MM.1S (cell line): ENCODE data around the gene COL8A2.

Source experiments
- EZH2 ChIP-seq: fragments of 300-600 bp; sonication (generic); optimal IDR thresholded peaks from 2 replicates; pipeline ENCODE3; 2017; ENCODE audit warnings: low read depth, mild to moderate bottlenecking, antibody characterized with exemption, low read length, mixed read lengths
- EZH2phosphoT487 ChIP-seq: fragments of 300-600 bp; sonication (generic); IDR thresholded peaks from 2 replicates; pipeline ENCODE4 v1.6.1; 2018; ENCODE audit warnings: antibody characterized with exemption, low read length
- TF ChIP-seq, protein P1 (sequence below): fragments of 300-600 bp; sonication (generic); IDR thresholded peaks from 2 replicates; pipeline ENCODE4 v1.5.1; 2016; ENCODE audit warnings: antibody characterized with exemption, low read length, mixed read lengths

DNA sequence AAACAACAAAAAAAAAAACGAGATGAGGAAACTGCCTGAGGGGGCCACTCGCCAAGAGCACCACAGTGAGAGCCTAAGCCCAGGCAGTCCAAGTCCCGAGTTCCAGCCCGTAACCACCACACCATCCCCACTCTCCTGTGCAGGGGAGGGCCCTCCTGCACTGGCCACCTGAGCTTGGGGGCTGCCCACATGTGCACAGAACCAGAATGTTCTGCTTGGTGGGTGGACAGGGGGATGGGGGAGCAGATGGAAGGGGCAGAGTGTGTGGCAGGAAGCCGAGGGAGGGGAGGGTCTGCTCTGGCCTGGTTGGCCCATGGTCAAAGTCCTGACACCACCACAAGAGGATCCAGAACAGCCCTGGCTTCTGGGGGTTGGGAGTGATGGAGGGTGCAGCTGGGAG, 18.8 kb downstream of the COL8A2 start:
- TF ChIP-seq, protein P1, sequence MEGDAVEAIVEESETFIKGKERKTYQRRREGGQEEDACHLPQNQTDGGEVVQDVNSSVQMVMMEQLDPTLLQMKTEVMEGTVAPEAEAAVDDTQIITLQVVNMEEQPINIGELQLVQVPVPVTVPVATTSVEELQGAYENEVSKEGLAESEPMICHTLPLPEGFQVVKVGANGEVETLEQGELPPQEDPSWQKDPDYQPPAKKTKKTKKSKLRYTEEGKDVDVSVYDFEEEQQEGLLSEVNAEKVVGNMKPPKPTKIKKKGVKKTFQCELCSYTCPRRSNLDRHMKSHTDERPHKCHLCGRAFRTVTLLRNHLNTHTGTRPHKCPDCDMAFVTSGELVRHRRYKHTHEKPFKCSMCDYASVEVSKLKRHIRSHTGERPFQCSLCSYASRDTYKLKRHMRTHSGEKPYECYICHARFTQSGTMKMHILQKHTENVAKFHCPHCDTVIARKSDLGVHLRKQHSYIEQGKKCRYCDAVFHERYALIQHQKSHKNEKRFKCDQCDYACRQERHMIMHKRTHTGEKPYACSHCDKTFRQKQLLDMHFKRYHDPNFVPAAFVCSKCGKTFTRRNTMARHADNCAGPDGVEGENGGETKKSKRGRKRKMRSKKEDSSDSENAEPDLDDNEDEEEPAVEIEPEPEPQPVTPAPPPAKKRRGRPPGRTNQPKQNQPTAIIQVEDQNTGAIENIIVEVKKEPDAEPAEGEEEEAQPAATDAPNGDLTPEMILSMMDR: no peak
- TF ChIP-seq EZH2: no peak
- TF ChIP-seq EZH2phosphoT487: no peak
